ENCODE results near the gene STIM2.
"Not testable (repeated sequence)": the region's sequence is repeated elsewhere in the genome, so short reads cannot be mapped to it uniquely, and the experiment has no call there.

Gene STIM2
- total RNA-seq, result 3.6 to 23.5 (median 18.7) reads per million in 17 experiments

DNA sequence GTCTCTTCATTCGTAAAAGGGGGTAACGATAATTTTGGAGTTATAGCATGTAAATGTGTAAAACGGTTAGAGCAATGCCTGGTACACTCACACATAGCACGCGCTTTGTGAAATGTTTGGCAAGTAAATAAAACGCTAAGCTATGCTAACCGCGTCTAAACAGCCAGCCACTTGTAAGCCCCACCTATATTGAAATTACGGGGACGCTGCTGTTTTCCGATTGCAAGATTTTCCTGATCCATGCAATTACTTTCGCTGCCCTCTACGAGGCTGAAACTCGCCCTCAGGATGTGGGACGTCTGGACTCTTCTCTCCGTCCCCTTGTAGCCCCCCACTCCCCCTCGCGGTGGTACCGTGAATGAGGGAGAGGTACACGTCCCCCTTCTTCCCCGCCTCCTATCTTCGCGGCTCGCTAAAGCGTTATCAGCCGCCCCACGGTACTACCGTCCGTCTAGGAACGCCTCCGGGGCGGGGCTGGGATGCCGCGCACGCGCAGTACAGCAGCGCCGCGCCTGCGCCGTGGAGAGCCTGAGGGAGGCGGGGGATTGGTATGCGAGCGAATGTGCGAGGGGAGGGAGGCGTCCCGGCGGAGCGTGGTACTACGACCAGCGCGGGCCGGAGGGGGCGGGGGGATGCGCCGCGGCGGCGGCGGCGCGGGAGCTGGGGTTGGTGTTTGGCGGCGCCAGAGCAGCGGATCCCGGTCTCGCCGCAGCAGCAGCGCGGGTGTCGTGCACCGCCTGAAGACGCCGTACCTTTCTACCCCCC lies at the start of gene STIM2:
TSS of gene STIM2 (plus strand) at position 685 of the 765 bp plus-strand sequence.
- DNase-seq, result peak; percentile 98

DNA sequence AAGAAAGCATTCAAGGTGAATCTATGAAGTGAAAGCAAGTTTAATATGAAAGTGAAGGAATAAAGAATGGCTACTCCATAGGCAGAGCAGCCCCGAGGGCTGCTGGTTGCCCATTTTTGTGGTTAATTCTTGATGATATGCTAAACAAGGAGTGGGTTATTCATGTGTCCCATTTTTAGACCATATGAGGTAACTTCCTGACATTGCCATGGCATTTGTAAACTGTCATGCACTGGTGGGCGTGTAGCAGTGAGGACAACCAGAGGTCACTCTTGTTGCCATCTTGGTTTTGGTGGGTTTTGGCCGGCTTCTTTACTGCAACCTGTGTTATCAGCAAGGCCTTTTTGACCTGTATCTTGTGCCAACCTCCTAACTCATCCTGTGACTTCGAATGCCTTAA lies 49.1 kb upstream of the STIM2 start:
- DNase-seq, result peak; percentile 48 to 73 (median 53)

DNA sequence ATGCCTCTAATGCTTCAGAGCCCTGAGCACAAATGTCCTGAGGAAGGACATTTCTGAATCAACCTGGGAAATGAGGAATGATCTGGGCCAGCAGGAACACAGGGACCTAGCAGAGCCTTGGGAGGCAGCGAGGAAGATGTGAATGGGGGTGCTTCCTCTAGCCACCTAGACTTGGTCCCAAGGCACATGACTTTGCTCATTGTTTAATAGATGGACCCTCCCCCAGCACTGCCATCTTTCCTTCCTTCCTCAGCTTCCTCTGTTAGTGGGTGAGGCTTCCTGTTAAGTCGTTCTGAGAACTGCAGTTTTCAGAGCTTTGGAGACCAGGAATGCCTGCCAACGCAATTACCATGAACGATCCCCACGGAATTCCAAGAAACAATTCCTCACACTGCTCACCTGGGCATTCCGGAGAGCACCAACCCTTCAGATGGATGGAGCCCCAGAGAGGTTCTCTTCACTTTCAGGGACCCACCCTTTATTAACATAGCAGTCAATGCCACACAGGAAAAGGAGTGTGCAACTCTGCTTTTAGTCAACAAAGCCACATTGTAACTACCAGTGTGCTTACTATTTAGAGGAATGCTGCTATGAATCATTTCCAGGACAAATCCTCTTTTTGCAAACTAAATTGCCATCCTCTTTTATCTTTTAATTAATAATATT lies 48.5 kb upstream of the STIM2 start:
- DNase-seq, result no peak

DNA sequence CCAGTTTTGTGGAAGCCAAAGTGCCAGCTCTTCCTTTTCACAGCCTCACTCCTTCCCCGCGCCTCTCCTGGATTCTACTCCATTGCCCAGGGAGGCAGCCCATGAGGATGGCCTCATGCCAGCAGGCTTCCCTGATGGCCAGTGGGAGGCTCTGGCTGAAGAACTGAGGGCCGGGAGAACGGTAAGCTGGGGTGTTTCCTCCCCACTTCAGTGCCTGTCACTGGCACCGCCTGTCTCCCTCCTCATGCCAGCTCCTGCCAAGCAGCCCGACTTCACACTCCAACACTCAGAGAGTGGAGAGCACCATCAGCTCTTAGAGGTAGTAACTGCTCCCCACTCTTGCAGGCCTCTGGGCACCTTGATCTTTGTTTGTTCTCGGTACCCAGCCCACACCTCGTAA lies 46.9 kb upstream of the STIM2 start:
- no peak for DNase-seq

DNA sequence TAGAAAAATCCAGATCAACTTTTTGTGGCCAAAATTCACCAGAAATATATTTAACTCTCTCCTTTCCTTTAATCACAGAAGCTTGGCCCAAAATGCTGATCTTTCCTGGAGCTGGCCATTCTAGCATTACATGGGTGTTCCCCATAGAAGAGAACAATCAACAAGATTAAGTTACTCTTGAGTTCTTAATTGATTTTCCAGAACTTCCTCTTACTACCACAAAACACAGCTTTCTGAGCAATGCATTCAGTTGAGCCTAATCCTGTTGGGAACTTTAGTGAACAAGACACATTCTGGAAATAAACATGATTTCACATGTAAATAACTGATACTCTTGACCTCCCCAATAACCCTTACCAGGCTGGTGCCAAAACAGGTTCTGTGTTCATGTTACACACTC lies 45.4 kb upstream of the STIM2 start:
- no peak for DNase-seq

DNA sequence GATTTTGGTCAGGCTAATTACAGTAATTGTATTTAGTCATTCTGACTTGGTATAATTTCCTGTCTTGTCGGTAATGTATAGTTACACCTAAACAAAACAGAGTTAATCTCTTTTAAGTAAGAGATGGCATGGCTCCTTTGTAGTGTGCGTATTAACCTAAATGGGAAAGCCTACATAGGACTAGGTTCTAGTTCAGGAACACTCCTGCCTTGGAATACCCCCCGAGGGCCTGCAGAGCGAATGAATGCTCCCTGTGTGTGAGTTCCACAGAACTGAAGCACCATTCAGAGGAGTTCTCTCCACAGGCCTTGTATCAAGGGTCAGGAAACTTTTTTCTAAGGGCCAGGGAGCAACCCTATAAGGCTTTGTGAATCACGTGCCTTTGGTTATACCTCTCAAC lies 44.9 kb upstream of the STIM2 start:
- DNase-seq, result no peak

DNA sequence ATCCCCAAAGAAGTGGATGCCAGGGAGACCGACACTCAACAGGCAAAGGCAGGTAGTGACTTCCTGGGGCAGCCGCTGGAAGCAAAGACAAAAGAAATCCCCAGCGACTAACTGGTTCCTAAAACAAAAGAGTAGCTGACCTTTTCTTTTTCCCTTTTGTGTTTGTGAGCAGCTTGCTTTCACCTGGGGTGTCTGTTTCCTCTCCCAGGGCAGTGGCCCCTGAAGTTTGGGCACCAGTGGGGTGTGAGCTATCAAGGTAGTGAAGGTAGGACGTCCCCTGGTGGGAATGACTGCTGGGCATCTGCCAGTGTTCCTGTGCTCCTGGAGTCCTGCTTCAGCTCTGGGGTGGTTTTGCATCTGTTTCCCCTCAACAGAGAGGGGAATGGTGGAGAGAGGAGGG lies 41.6 kb upstream of the STIM2 start:
- no peak for DNase-seq

DNA sequence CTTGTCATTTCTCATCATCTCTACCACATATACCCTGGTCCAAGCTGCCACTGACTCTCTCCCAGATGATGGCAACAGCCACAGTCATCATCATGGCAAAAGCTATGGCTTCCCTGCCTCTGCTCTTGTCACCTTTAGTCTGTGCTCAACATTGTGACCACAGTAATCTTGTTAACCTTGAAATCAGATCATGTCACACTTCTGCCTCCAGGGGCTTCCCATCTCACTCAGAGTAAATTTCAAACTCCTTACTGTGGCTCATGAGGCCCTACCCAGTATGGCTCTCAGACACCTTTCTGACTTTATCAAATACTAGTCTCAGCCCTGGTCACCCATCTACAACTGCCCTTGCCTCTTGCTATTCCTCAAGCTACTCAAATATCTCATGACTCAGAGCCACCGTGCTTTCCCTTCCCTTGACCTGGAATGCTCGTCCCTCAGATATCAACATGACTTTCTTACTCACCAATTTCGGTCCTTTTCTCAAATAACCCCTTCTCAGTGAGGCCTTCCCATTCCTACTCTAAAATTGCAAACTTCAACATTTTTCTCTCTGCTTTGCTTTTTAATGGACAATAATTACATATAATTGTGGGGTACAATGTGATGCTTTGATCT lies 41.1 kb upstream of the STIM2 start:
- no peak for DNase-seq

DNA sequence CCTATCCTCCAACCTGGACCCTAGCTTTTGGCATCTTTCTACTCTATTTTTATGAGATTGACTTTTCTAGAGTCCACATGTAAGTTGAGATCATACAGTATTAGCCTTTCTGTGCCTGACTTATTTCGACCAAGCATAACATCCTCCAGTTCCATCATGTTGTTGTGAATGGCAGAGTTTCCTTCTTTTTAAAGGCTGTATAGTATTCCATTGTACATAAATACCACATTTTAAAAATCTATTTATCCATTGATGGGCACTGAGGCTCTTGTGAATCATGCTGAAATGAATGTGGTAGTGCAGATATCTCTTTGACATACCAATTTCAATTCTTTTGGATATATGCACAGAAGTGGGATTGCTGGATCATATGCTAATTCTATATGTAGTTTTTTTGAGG lies 40.3 kb upstream of the STIM2 start:
- no peak for DNase-seq

DNA sequence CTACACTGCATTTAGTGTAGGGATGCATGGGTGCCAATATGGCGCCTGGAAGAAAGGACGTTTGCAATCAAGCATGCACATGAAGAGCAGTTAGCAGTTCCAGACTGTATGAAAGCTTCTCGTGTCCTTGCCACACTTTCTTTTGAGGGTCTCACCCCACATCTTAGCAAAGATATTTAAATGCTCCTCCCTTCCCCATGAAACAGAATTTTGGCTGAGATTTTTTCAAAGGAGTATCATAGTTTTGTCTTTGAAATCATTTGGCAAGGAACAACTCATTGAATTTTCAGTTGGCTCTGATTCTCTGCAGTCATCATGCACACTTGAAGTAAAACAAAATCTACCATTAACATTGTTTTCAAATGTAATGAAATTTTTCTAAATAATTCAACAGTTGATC lies 39.6 kb upstream of the STIM2 start:
- DNase-seq, result no peak

DNA sequence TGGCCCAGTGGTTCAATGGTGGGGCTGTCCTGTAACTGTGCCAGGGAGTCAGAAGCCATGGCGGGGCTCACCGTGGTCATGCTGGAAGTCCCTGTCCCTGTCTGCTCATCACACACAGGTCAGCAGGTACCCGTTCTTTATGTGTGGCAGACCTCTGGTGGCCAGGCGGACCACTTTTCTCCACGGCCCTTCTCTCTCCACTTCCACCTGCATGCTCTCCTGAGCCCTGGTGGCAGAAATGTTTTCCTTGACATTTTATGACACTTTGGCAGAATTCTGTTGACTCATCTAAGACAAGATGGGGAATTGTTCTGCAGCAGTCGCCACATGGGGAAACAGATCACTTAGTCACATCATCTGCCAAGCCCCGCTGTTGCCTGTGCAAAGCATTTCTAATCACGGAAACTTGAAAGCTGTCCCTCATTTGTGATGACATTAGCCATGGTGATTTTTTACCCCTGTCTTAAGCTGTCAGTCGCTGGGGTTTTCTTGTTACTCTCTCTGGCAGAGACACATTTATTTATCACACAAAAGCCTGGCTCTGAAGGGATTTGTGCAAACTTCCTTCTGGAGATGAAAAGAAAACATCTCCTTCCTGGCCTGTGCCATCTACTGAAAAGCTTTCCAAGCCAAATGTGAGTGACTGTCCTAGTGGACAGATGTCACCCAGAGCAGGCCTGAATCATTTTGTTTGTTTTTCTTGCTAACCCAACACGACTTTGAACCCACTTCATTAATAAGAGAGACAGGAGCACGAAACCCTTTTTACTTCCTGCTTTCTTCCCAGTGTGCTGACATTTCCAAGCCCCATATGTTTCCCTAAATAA lies 38.8 kb upstream of the STIM2 start:
- peak; percentile 50 to 71 (median 58) for DNase-seq

DNA sequence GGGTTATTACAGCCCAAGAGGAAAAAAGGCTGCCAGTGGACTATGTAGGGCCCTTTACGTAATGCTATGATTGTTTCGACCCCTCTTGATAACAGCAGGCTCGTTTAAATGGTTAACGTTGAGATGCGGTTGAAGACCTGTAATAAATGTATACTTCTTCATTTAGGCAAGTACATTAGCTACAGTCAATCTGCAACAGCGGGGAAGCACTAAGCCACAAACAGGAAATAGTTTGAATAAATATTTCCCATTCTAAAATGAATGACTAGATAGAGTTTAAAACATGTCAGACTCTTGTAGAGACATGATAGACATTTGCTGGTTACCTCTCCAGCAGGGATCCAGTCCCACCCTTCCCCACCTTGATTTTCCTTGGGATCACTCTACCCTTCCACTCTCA lies 38.1 kb upstream of the STIM2 start:
- peak; percentile 20 to 62 (median 40) for DNase-seq

DNA sequence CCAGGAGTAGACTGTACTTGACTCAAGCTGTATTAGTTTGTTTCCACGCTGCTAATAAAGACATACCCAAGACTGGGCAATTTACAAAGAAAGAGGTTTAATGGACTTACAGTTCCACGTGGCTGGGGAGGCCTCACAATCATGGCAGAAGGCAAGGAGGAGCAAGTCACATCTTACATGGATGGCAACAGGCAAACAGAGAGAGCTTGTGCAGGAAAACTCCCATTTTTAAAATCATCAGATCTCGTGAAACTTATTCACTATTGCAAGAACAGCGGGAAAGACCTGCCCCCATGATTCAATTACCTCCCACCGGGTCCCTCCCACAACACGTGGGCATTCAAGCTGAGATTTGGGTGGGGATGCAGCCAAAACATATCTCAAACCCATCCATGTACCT lies 37.7 kb upstream of the STIM2 start:
- DNase-seq, result not testable (repeated sequence)

DNA sequence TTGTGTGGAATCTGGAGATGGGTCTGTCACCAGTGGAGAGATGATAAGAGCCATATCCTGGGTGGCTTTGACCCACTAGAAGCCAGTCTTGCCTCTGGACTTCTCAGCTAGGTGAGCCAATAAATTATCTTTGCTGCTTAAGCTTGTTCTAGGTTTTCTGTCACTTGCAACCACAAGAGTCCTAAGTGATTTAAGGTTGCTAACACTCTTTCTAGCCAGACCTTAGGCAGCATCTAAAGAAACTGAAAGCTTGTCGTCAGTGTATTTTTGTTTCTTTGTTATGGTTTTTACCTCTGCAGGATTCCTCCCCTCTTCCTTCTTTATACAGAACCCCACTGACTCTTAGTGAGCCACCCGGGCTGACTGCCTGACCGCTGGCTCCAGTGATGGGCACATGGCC lies 37.1 kb upstream of the STIM2 start:
- no peak for DNase-seq

DNA sequence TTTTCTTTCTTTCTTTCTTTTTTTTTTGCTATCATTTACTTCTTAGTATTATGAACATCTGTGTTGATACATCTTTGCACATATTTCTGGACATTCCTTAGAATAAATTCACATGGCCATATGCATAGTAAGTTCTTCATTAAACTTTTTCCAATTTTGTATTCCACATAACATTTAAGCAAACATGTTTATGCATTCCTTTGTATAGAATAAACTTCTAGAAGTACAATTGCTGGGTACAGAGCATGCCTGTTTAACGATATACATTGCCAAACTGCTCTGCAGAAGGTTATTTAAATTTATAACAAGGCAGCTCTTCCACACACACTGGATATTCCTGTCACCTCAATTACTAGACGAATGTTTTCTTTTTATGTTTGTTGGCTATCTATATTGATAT lies 36.0 kb upstream of the STIM2 start:
- DNase-seq, result no peak

DNA sequence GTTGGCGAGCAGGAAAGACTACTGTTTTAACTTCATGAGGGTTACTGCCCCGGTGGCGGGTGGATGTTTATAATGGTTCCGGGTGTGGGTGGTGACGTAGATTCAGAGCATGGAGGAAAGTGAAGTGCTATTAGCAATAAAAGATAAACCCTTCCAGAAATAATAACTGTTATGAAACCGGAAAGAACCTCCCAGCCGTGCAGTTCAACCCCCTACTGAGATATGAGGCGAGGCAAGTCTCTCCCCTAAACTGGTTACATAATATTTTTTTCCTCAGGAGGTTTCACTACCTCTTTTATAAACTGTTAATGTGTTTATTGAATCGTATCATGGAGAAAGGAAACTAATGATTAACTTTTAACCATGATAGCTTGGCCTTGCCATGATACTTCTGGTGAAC lies 33.9 kb upstream of the STIM2 start:
- peak; percentile 71 to 86 (median 74) for DNase-seq

DNA sequence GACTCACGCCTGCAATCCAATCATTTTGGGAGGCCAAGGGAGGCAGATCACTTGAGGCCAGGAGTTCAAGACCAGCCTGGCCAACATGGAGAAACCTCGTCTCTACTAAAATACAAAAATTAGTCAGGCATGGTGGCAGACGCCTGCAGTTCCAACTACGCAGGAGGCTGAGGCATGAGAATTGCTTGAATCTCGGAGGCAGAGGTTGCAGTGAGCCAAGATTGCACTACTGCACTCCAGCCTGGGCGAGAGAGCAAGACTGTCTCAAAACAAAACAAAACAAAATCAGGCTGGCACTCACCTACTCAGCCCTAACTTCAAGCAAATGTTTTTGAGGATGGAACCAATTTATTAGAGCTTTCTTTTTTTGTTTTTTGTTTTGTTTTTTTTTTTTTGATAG lies 33.3 kb upstream of the STIM2 start:
- DNase-seq, result not testable (repeated sequence)

DNA sequence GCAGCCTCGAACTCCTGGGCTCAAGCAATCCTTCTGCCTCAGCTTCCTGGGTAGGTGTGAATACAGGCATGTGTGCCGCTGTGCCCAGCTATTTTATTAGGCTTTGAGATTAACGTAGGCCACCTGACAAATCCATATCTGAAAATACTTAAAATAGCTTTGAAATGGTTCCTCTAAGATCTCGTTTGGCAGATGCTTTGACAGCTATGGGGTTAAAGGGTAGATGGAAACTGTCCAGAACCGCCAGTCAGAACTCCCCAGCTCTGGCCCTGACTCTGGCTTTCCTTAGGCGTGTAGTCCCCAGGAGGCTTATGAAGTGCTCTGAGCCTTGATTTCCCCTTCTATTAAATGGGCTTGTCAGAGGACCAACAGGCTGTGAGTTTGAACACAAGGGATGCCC lies 32.8 kb upstream of the STIM2 start:
- DNase-seq, result no peak

DNA sequence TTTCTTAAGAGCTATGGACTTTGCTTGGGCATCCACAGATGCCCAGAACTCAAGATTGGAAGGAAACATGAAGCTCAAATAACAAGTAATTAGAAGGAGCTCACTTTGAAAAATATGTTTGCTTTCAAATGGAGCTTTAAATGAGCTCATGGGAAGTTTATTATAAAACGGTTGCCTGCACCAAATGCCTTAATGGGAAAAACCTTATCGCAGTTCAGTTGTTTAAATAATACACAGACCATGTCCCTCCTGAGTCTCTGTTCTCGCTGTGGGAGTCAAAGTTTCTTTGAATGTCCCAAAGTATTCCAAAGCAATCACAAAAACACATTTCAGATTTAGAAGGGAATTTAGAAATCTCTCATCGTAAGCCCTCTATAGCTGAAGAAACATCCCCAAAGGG lies 31.6 kb upstream of the STIM2 start:
- DNase-seq, result no peak

DNA sequence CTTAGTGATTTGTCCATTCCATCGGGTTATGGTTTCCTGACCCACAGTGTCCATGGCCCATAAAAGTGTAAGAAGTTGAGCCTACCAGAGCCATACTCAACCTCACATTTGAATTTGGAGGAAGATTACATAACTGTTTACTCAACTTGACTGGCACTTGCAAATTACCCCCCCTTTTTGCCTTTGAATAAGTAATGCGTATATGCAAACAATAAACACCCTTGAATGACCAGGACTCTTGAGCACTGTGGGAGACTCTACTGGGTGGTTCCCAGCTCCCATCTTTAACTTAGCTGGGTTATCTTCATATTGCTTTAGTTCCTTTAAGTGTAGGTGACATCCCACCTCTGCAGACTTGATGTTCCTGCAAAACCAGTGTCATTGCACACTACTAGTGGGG lies 30.6 kb upstream of the STIM2 start:
- DNase-seq, result no peak

DNA sequence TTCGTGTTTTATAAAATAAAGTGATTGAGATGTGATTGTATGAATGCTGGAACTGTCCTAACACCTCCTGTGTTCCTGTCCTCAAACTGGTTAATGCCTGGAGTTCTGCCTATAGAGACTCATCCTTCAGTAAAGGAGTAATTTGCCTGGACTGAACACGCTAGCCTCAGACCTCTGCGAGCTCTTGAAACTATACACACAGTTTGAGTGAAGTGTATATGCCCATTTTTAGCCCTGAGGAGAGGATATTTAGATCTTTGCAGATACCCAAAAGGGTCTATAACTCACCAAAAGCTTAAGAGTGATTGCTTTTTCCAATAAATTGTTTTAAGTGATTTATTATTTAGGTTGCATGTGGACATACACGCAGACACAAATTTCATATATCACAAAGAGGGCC lies 29.9 kb upstream of the STIM2 start:
- no peak for DNase-seq

DNA sequence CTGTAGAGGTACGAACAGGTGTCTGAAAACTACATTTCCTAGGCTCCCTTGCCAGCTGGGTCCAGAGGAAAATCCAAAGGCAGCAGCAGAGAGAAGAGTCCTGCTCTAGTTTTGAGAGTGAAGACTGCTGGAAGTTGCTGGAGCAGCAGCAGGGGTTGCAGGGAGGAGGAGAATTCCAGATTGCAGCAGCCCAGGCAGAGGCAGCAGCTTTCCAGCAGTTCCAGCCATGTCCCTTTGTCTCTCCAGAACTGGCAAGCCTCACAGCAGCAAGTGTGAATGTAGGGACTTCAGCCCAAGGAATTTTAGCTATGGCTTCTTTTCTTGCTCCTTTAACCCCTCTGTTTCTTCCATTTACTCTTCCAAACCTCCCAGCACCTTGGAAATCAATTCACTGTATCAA lies 24.1 kb upstream of the STIM2 start:
- no peak for DNase-seq
